Stimulated activated CD4-positive, alpha-beta T cell treated with anti-CD3 and anti-CD28 coated beads, Interleukin-12 subunit alpha, Interleukin-12 subunit beta, amount 100 ng/mL, for 4 hours (primary cell): ENCODE measurements around the gene BSX.
A peak's percentile ranks its signal among the peaks of the same experiment; 100 is the strongest.

ENCODE experiments used
- DNase-seq: peaks from one replicate; pipeline ENCODE4 v3.0.0-alpha.2; 2020

The BSX gene

DNA sequence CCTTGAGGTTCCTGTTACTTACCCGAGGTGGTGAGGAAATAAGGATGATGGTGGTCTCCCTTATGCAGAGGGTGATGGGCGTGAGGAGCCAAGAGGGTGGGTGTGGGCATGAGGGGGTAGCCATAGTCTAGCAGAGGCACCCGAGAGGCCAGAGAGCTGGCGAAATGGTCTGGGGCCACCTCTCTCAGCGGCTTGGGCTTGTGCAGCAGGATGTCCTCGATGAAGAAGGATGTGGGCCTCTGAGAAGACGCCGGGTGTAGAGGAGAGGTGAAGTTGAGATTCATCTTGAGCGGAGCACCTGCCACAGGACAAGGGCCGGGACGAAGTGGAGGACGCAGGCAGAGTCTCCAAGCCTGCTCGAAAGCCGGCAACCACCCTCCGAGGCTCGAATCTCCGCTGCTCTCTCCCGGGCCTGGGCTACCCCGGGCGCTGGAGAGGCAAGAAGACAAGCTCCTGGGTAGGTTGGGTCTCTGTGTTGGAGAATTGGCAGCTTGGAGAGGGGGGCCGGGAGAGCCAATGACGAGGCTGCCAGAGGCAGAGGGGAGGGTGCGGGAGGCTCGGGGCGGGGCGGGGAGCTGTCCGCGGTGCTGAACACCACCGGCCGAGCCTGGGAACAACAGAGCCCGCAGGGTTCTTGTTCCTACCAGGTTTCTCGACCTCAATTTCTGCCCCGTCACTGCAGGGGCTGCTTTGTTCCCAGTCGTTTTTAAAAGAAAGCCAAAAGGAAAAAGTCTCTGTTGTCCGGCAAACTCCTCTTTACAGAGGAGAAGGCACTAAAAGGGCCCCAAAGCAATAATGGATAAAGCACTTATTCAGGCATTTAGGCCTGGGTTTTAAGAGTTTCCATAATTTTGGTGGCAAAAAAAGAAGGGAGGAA lies at the start of gene BSX:
Gene BSX (minus strand): TSS at position 447 of the 877 bp plus-strand sequence. CDS start 163 bp downstream, at position 284.
- DNase-seq = peak; percentile 57

DNA sequence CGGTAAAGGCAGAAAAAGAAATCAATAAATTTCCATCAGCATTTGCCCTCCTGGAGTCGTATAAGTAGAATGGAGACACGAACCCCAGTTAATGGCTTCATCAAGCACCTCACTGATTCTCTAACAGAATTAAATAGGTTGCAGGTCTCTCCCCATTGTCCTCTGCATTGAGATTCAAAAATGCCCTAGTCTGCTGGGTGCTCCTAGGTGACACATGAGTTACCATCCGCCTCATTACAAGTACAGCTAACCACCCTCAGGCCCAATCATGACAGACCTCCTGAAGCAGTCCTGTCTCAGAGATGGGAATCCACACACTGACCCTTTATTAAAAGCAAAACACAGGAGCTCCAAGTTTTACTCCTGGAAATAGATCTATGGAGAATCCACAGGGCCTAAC lies 48.9 kb upstream of the BSX start:
- DNase-seq = no peak

GRCh38 chr11:123020968-123021367 lies 39.3 kb upstream of the BSX start:
- peak; percentile 21 for DNase-seq

DNA sequence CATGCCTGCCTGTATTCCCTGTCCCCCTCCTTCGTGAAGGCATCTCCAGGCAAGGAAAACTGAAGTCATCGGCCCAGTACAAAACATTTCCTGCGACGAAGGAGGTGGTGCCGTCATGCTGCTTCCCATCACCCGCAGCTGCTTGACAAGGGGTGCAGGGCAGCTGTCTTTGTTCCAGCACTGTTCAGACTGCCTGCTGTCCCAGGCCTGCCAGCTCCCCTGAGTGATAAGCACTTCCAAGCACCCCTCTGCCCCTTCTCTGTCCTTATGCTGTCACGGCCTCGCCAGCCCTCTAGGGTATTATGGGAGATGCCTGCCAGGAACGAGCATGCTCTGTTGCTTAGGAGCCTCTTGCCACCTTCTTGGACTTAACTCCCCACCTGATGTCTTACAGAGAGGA lies 37.1 kb upstream of the BSX start:
- DNase-seq = no peak

DNA sequence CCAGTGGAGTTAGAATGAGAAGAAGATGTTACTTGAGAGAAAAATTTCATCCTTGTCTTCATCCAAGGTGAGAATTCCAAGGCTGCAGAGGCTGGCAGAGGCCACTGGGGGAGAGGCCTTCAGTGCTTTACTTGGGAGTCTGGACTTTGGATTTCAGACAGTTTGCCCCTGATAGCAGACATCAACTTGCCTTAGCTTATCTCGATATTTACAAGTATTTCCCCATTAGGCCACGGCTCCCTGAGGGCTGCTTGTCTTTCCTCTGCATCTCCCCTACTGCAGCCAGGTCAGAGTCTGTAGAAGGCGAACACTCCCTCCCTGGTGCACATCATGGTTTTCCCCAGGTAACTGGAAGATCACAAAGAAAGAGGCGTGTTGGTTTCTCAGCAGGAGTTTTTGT lies 29.9 kb upstream of the BSX start:
- no peak for DNase-seq

DNA sequence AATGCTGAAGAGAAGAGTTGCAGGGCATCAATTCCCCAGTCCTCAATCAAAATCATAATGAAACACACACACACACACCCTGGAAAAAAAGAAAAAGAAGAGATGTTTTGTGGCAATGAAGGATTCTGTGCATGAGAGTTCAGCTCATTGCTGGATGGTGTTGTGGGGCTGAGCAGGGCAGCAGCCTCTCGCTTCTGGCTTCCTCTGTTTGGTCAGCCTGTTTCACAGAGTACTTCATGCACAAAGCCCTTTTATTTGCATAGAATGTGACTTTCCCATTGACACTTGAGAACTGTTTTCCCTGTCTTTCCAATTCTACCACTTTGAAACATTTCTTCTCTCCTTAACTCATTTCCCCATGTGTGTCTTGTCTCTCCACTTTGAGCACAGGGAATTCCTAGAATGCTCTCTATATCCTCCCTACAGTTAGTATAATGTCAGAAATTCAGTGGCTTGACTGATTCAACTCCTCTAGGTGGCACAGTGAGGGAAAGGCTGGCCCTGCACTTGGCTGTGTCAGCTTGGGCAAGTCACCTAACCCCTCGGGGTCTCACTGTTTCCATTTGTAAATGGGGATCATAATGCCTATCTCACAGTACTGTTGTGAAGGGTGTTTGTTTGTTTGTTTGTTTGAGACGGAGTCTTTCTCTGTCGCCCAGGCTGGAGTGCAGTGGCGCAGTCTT lies 25.4 kb upstream of the BSX start:
- DNase-seq = no peak

GRCh38 chr11:123000721-123001120 lies 19.1 kb upstream of the BSX start:
- no peak for DNase-seq

- DNase-seq = no peak
Observed at GRCh38 chr11:122998727-122999366, 17.2 kb upstream of the BSX start.

DNA sequence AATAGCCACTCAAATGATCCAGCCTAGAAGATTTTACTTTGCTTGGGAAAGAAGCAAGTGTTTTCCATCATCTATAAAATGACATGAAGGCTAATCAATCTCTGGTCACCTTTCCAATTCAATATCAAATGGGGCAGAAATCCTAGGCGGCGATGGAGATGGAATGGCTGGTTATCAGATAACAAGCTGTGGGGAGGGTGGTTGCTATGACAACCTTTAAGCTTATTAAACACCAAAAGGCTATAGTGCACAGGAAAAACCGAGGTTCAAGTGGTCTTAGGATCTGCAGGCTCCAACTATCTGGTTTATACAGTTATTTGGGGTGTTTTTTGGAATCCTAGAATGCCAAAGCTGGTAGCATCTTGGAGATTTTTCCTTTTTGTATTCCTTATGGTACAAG lies 13.9 kb upstream of the BSX start:
- DNase-seq = no peak

DNA sequence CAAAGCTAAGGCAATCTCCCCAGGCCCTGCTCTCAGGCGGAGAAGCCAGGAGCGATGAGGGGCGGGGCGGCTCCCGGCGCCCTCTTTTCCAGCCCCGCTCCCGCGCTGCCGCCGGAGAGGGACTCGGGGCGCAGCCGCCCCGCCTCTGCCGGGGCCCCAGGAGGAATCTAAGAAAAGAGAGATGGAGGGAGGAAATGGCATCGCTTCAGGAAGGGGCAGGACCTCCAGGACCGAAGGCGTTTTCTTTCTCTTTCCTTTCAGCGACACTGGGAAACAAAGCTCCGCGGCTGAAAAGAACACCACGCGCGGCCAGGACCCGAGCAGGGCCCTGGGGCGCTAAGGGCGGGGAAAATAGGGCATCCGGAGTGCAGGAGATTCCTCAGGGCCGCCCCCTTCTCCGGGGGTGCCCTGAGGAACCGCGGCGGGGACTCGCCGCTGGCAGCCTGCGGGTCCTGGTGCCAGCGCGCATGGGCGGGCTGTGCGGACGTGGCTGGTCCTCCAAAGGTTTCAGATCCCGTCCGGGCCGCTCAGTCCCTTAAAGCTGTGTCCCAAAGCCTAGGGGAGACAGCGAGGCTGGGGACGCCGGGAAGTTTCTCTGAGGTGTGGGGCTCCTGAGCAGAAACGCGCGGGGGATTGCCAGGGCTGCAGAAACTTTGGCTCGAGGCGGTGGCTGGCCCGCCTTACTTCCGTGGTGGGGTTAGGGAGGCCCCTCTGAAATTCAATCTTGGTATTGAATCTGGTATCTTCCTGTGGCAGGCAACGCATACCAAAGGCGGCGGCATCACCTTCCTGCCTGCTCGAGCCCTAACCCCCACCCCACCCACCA lies 2.8 kb upstream of the BSX start:
- DNase-seq = no peak

- DNase-seq = no peak
Observed at GRCh38 chr11:122983438-122984185, 2.0 kb upstream of the BSX start.

- no peak for DNase-seq
Observed at GRCh38 chr11:122979815-122980595, 1.6 kb downstream of the BSX start.

DNA sequence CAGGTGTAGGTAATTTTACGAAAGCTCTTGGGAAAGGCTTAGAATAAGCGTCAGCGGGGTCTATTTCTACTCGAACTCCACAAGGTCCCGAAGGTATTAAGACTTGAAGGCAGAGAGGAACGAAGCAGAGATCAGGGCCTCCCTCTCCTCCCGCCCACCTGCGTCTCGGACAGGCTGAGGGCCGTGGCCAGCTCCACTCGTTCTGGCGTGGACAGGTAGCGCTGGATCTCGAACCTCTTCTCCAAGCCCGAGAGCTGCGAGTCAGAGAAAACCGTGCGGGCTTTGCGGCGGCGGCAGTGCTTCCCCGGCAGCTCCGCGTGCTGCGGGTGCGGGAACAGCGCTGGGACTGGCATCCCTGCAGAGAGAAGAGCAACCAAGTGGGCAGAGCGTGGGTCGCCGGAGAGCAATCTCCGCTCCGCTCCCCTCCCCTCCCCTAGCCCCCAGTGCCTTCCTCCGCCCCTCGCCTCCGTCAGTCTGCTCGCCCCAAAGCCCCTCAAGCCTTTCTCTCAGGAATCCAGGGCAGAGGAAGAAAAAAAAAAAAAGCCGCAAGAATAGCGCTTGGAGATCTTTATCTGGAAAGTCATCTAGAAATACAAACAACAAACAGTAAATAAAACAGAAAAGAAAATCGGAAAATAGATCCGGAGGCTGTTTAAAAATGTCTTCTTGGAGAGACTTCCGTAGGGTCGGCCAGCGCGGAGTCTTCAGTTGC lies 2.4 kb downstream of the BSX start:
- no peak for DNase-seq

DNA sequence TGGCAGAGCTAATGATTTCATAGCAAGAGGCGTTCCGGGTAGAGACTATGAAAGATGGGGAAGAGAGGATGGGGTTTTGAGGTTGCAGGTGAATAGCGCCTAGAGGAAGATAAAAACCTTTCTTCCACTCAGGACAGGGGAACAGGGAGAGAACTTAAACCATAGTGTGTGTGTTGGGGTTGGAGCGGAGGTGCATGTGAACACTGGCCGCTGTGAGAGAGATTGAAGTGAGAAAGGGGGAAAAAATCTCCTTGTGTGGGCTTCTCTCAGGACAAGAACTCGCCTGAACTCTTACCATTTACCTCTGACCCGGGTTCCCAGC lies 3.4 kb downstream of the BSX start:
- no peak for DNase-seq

DNA sequence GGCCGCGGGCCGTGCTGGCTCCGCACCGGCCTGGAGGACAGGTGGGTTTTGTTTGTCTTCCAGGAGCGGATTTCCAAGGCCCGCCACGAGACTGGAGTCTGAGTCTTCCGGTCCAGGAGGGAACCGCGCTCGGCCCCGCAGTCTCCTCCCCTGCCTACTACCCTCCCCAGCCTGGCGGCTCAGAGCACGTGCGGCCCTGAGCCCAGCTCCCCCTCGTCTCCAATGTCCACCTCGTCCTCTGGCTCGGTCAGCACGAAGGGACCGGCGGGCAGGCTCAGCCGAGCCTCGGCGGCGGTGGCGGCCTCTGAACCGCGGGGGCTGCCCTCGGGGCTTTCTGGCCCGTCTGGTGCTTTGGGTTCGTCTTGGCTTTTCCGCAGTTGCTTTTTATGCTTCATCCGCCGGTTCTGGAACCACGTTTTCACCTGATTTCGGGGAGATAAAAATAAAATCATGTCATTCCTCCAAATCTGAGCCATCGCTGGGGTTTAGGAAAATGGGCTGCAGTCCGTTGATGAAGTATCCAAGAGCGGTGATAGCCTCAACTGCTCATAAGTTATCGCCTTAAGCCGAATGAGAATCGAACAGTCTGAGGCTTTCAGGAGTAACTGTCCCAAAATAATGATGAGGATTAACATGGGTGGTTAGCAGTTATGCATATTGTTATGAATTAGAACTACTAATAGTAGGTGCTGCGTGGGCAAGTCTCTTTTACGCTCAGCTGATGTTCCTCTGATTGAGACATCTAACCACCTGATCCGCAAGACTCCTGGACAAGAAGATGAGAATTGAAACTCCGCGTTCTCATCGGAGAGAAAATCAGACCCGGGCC lies 4.0 kb downstream of the BSX start:
- no peak for DNase-seq

DNA sequence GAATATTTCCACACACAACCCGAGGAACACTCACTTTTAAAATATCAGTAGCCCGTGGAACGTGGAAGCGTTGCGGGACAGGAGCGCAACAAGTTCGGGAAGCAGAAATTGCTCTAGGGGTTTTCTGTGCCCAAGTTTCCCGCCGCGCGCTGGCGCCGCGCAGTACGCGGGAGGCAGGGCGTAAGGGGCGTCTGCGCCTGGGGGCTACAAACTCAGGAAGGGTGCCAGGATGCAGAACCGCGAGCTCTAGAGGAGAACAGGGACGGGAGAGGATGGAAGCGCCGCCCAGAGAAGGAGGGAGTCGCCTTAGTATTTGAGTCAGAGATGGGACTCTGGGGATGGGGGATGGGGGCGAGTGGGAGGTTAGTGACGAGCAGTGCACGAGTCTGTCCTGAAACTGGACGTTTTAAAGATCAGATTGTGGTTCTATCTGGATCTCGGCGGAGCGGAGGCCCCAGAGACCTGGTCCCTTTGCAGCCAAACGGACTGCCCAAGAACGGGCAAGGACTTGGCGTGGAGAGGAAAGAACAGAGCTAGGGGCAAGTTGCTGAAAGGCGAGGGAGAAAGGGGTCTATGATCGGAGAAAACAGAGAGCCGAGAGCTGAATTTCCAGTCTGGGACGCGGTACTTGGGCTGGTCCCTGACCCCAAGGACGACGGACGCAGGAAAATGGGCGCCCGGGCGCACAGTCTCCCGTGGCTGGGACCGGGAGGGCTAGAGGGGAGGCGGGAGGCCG lies 4.7 kb downstream of the BSX start:
- DNase-seq = no peak

DNA sequence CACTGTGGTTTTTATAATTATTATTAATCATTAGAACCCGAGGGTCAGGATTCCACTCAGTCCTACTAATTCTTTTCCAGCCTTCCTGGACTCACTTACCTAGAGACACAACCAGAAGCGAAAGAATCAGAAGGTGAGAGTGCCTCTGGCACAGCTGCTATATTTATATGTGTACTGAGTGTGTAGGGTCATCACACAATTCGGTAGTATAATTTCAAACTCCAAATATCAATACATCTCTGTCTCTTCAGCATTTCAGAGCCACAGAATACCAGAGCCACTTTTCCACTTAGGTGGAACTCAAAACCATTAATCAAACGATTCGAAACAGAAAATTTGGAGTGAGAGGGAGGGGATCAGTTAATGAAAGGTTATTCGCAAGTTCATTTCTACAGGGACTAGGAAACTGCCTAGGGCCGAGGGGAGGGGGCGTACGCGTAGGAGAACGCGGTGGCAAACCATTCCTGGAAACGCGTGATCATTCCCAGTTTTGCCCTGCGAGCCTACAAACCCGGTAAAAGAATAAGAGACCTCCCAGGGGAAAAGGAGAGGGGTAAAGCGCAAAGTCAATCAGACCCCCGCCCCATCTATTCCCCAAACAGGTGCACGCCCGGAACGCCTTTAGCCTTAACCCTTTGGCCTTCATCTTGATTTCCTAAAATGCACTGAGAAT lies 5.4 kb downstream of the BSX start:
- DNase-seq = no peak

GRCh38 chr11:122963961-122964360 lies 17.7 kb downstream of the BSX start:
- no peak for DNase-seq

GRCh38 chr11:122954455-122954854 lies 27.2 kb downstream of the BSX start:
- no peak for DNase-seq
